Suprapubic skin (tissue), 4 donors: Measurements from ENCODE around the gene MEIS3. TPM values are rescaled to one million over a fixed set of nuclear protein-coding genes. Genes with fewer than 3 reads are reported as not detected.
"Not testable (repeated sequence)": the region's sequence is repeated elsewhere in the genome, so short reads cannot be mapped to it uniquely, and the experiment has no call there.

ENCODE experiments used
- DNase-seq, 2 donors: peaks; one replicate each; pipeline ENCODE4 v3.0.0-alpha.2; 2019; ENCODE audit warnings: low spot score in 2 of 2
- H3K27ac ChIP-seq: fragments of 200-600 bp; sonication (generic); one replicate; pipeline ENCODE4 v1.5.1; 2019
- H3K27me3 ChIP-seq: fragments of 200-600 bp; sonication (generic); one replicate; pipeline ENCODE4 v1.5.1; 2019
- H3K36me3 ChIP-seq: fragments of 200-600 bp; sonication (generic); one replicate; pipeline ENCODE4 v1.5.1; 2019
- H3K4me1 ChIP-seq: fragments of 200-600 bp; sonication (generic); one replicate; pipeline ENCODE4 v1.5.1; 2019
- H3K4me3 ChIP-seq: fragments of 200-600 bp; sonication (generic); one replicate; pipeline ENCODE4 v1.5.1; 2019; ENCODE audit warnings: mild to moderate bottlenecking
- H3K9me3 ChIP-seq: fragments of 200-600 bp; sonication (generic); one replicate; pipeline ENCODE4 v1.5.1; 2019
- EP300 ChIP-seq: sonication (generic); formaldehyde crosslinking; IDR thresholded peaks from one replicate; pipeline ENCODE4 v1.6.1; 2017; ENCODE audit warnings: antibody characterized with exemption
- POLR2A ChIP-seq, 2 donors: fragments of 450-650 bp; IDR thresholded peaks; one replicate each; pipeline ENCODE4 v1.6.1; 2017; ENCODE audit warnings: antibody characterized with exemption in 2 of 2, mild to moderate bottlenecking in 2 of 2, moderate library complexity in 2 of 2
- POLR2AphosphoS5 ChIP-seq, 3 donors: sonication (generic); formaldehyde crosslinking; IDR thresholded peaks; one replicate each; pipeline ENCODE4 v1.6.1; 2017; ENCODE audit warnings: antibody characterized with exemption in 3 of 3
- WGBS: methylation state at CpG from one replicate; pipeline ENCODE4 v1.1.5; 2018; 5-methylcytosine and 5-hydroxymethylcytosine counted together
- total RNA-seq, 4 donors: library from RNA; depleted of rRNA; stranded (reverse); fragments of >200 nt; gene quantifications; one replicate each; pipeline ENCODE4 v1.1.0, GENCODE V29; 2016
- TF ChIP-seq, protein P1 (sequence below), 2 donors: fragments of 200-600 bp in 1 of 2; fragments of 450-650 bp in 1 of 2; sonication (generic) in 1 of 2; IDR thresholded peaks; one replicate each; pipeline ENCODE4 v1.5.1; 2016 to 2019; ENCODE audit warnings: antibody characterized with exemption in 2 of 2, mild to moderate bottlenecking in 1 of 2, moderate library complexity in 1 of 2

The MEIS3 gene
- total RNA-seq, 4 donors from 2014 or later, result 1.6 to 5.5 (median 3.1) TPM

- no peak for DNase-seq
- TF ChIP-seq EP300, result no peak
- no peak for TF ChIP-seq POLR2AphosphoS5 (IDR thresholded peaks at IDR 0.05)
- TF ChIP-seq, protein P1, sequence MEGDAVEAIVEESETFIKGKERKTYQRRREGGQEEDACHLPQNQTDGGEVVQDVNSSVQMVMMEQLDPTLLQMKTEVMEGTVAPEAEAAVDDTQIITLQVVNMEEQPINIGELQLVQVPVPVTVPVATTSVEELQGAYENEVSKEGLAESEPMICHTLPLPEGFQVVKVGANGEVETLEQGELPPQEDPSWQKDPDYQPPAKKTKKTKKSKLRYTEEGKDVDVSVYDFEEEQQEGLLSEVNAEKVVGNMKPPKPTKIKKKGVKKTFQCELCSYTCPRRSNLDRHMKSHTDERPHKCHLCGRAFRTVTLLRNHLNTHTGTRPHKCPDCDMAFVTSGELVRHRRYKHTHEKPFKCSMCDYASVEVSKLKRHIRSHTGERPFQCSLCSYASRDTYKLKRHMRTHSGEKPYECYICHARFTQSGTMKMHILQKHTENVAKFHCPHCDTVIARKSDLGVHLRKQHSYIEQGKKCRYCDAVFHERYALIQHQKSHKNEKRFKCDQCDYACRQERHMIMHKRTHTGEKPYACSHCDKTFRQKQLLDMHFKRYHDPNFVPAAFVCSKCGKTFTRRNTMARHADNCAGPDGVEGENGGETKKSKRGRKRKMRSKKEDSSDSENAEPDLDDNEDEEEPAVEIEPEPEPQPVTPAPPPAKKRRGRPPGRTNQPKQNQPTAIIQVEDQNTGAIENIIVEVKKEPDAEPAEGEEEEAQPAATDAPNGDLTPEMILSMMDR (IDR thresholded peaks at IDR 0.05), result no peak
- TF ChIP-seq POLR2A (IDR thresholded peaks at IDR 0.05), result no peak
- WGBS, result 89% methylated on average over 9 of the region's 22 CpGs
- Histone ChIP-seq H3K4me1 (no peaks in the 10 kb centered on the region), H3K4me3 (no peak overlapping the region), H3K36me3 (peaks cover 93% of the 10 kb centered on the region), H3K9me3 (no peaks in the 10 kb centered on the region), H3K27ac (no peak overlapping the region), H3K27me3 (no peaks in the 10 kb centered on the region)
Measured at GRCh38 chr19:47372603-47373002, 46.7 kb downstream of the MEIS3 start.

DNA sequence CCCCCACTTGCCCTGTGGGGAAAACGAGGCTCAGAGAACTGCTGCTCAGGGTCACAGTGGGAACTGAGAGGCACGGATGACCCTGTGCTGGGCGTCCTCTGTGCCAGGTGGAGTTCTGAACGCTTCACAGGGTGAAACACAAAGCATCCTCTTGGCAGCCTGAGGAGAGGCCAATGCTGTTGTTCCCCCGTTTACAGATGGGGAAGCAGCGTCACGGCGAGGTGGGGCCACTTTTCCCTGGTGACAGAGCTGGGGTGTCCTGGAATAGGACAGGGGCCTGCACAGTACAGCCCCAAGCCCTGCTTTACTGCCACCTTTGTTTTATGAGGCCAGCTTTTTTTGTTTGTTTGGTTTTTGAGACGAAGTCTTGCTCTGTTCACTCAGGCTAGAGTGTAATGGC is 48.1 kb downstream of the MEIS3 start:
- TF ChIP-seq POLR2A (IDR thresholded peaks at IDR 0.05), result no peak
- TF ChIP-seq EP300, result no peak
- TF ChIP-seq POLR2AphosphoS5 (IDR thresholded peaks at IDR 0.05), result no peak
- TF ChIP-seq, protein P1 (IDR thresholded peaks at IDR 0.05), result no peak
- H3K27me3 ChIP-seq, result no peaks in the 10 kb centered on the region
- no peaks in the 10 kb centered on the region for H3K4me1 ChIP-seq
- no peak for DNase-seq
- no peak overlapping the region for H3K4me3 ChIP-seq
- H3K9me3 ChIP-seq, result no peaks in the 10 kb centered on the region
- H3K36me3 ChIP-seq, result peaks cover 92% of the 10 kb centered on the region
- 96% methylated on average over 9 of the region's 9 CpGs for WGBS
- no peak overlapping the region for H3K27ac ChIP-seq

DNA sequence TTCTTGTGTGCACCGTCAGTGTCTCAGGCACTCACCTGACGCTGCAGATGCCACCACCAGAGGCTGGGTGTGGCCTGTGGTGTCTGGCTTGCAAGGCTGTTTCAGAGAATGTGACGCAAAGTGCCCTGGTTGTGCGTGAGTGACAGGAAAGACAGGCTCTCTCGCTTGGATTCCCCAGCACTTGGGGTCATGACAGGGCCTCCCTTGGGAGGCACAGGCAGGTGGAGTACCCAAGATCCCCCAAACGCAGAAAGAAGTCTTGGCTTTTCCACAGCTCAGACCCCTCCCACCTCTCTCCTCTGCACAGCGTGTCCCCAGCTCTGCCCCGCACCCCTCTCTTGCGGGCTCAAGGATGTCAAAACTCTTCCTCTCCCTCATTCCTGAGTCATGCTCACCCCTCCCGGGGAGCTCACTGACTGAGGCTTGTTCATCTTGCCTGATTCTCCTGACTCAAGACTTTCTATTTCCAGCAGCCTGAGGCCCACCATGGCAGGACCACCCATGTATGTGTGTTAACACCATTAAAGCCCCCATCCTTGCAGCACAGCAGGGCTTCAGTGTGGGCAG is 49.2 kb downstream of the MEIS3 start:
- WGBS, result 82% methylated on average over 6 of the region's 10 CpGs
- no peaks in the 10 kb centered on the region for H3K27me3 ChIP-seq
- peak overlapping the region; percentile 26 for H3K27ac ChIP-seq
- H3K36me3 ChIP-seq, result peaks cover 92% of the 10 kb centered on the region
- no peak for DNase-seq
- no peaks in the 10 kb centered on the region for H3K4me1 ChIP-seq
- H3K4me3 ChIP-seq, result no peak overlapping the region
- no peaks in the 10 kb centered on the region for H3K9me3 ChIP-seq
- TF ChIP-seq, protein P1 (IDR thresholded peaks at IDR 0.05), result no peak
- no peak for TF ChIP-seq POLR2AphosphoS5 (IDR thresholded peaks at IDR 0.05)
- TF ChIP-seq EP300, result no peak
- no peak for TF ChIP-seq POLR2A (IDR thresholded peaks at IDR 0.05)

GRCh38 chr19:47365455-47365854 is 53.9 kb downstream of the MEIS3 start:
- H3K4me1 ChIP-seq, H3K27ac ChIP-seq, H3K4me3 ChIP-seq, DNase-seq, H3K9me3 ChIP-seq, H3K27me3 ChIP-seq: not testable (repeated sequence)
- WGBS, result 100% methylated on average over 6 of the region's 10 CpGs
- H3K36me3 ChIP-seq, result peaks cover 93% of the 10 kb centered on the region

DNA sequence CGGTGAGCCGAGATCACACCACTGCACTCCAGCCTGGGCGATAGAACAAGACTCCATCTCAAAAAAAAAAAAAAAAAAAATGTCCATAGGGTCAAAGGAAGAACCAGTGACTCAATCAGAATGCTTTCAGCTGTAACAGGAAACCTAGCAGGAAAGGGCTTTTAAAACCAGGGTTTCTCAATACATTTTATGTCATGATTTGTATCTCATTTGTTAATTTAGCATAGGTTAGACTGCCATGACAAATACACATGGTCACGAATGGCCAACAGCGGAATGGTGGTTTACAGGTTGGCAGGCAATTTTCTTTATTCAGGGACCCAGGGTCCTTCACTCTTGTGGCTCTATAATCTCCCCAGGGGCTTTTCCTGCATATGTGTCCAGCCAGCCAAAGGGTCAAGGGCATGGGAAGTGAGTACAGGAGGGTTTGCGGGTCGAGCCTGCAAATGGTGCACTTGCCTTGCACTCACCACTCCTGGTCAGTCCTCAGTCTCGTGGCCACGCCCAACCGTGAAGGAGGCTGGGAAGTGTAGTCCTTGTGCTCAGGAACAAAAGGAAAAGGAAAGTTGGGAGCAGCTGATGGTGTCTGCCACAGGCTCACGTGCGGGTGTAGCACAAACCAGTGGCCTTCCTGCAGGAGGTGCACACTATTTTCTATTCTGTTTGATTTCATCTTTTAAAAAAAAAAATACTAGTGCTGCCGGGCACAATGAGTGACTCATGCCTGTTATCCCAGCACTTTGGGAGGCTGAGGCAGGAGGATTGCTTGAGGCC is 55.4 kb downstream of the MEIS3 start:
- Histone ChIP-seq H3K4me3 (no peak overlapping the region), H3K36me3 (peaks cover 93% of the 10 kb centered on the region), H3K4me1 (no peaks in the 10 kb centered on the region), H3K27me3 (no peaks in the 10 kb centered on the region), H3K27ac (no peak overlapping the region), H3K9me3 (no peaks in the 10 kb centered on the region)
- DNase-seq, result no peak
- 92% methylated on average over 13 of the region's 13 CpGs for WGBS
- TF ChIP-seq EP300, result no peak
- no peak for TF ChIP-seq POLR2AphosphoS5 (IDR thresholded peaks at IDR 0.05)
- TF ChIP-seq, protein P1 (IDR thresholded peaks at IDR 0.05), result no peak
- no peak for TF ChIP-seq POLR2A (IDR thresholded peaks at IDR 0.05)
